PC-3 (cell line): ENCODE data around the gene CCDC141. TPM values are rescaled to one million over a fixed set of nuclear protein-coding genes. Genes with fewer than 3 reads are reported as not detected.

ENCODE experiments used
- ATAC-seq: fragments of 200-7000 bp; cut with Tn5 transposase; 2 replicates; pipeline ENCODE4 v1.9.1; 2020; ENCODE audit warnings: mild to moderate bottlenecking, moderate library complexity
- BruUV-seq: library from RNA; stranded (reverse); fragments of 400-500 nt; replicated peaks from 2 replicates; lab custom pipeline; 2021; lab: Mats Ljungman, UMichigan
- CTCF ChIA-PET: fragments of 300-600 bp; sonication (Branson Sonifier 250); formaldehyde crosslinking; loops from one replicate; lab custom pipeline; 2022; ENCODE audit warnings: antibody characterized with exemption; lab: Charles Lee
- POLR2A ChIA-PET: fragments of 300-600 bp; sonication (Branson Sonifier 250); formaldehyde crosslinking; loops from one replicate; lab custom pipeline; 2022; ENCODE audit warnings: antibody characterized with exemption; ENCODE audit not compliant: unreplicated experiment; lab: Charles Lee
- DNase-seq: peaks from one replicate; pipeline ENCODE4 v3.0.0-alpha.2; 2015
- H2AFZ ChIP-seq: fragments of 300-600 bp; sonication (generic); 2 replicates; pipeline ENCODE4 v1.6.0; 2016; ENCODE audit warnings: antibody characterized with exemption, low read length
- H3F3A ChIP-seq: fragments of 300-600 bp; sonication (generic); one replicate; pipeline ENCODE4 v1.6.0; 2017; ENCODE audit warnings: antibody characterized with exemption, low read length, control low read depth, mild to moderate bottlenecking; ENCODE audit not compliant: unreplicated experiment
- H3K27ac ChIP-seq: fragments of 300-600 bp; sonication (generic); 2 replicates; pipeline ENCODE4 v1.5.1; 2016; ENCODE audit warnings: mild to moderate bottlenecking, low read length
- H3K27me3 ChIP-seq: fragments of 300-600 bp; sonication (generic); 2 replicates; pipeline ENCODE4 v1.6.1; 2016; ENCODE audit warnings: low read length, mixed read lengths
- H3K36me3 ChIP-seq: fragments of 300-600 bp; sonication (generic); 2 replicates; pipeline ENCODE4 v1.6.1; 2016; ENCODE audit warnings: low read depth, mixed run types, low read length, mixed read lengths
- H3K4me1 ChIP-seq: fragments of 300-600 bp; sonication (generic); 2 replicates; pipeline ENCODE4 v1.5.1; 2016; ENCODE audit warnings: low read length; ENCODE audit not compliant: insufficient read depth
- H3K4me2 ChIP-seq: fragments of 300-600 bp; sonication (generic); 2 replicates; pipeline ENCODE4 v1.6.0; 2016; ENCODE audit warnings: low read length
- H3K4me3 ChIP-seq: fragments of 300-600 bp; sonication (generic); 2 replicates; pipeline ENCODE4 v1.5.1; 2016; ENCODE audit warnings: mild to moderate bottlenecking, low read length, mixed read lengths
- H3K79me2 ChIP-seq: fragments of 300-600 bp; sonication (generic); 2 replicates; pipeline ENCODE4 v1.6.1; 2017; ENCODE audit warnings: low read length, mixed read lengths
- H3K9ac ChIP-seq: fragments of 300-600 bp; sonication (generic); 2 replicates; pipeline ENCODE4 v1.6.0; 2016; ENCODE audit warnings: mild to moderate bottlenecking, low read length
- H3K9me2 ChIP-seq: fragments of 300-600 bp; sonication (generic); replicated peaks from 2 replicates; pipeline ENCODE4 v1.6.1; 2016; ENCODE audit warnings: mixed run types, low read length, mixed read lengths
- H3K9me3 ChIP-seq: fragments of 300-600 bp; sonication (generic); 2 replicates; pipeline ENCODE4 v1.6.1; 2016; ENCODE audit warnings: low read length, mixed read lengths
- H4K20me1 ChIP-seq: fragments of 300-600 bp; sonication (generic); 2 replicates; pipeline ENCODE4 v1.6.1; 2016; ENCODE audit warnings: low read length, mixed read lengths
- EZH2 ChIP-seq: fragments of 300-600 bp; sonication (generic); IDR thresholded peaks from one replicate; pipeline ENCODE4 v1.6.1; 2017; ENCODE audit warnings: antibody characterized with exemption, mild to moderate bottlenecking, low read length; ENCODE audit not compliant: unreplicated experiment
- EZH2phosphoT487 ChIP-seq: fragments of 300-600 bp; sonication (generic); IDR thresholded peaks from 2 replicates; pipeline ENCODE4 v1.6.1; 2018; ENCODE audit warnings: mild to moderate bottlenecking, antibody characterized with exemption, low read length, borderline replicate concordance
- intact Hi-C: fragments of 100-400 bp; cut with micrococcal nuclease; formaldehyde crosslinking; loops from 2 replicates; pipeline ENCODE4 v1.9.0; 2023
- total RNA-seq: library from RNA; depleted of rRNA; stranded (reverse); fragments of >200 nt; gene quantifications from 2 replicates; pipeline ENCODE4 v1.2.3, GENCODE V29; 2014
- TF ChIP-seq, protein P1 (sequence below): fragments of 300-600 bp; sonication (generic); conservative IDR thresholded peaks from 2 replicates; pipeline ENCODE4 v1.5.1; 2017; ENCODE audit warnings: antibody characterized with exemption, low read depth, mild to moderate bottlenecking, low read length

CCDC141 gene
- total RNA-seq, 1 experiment from 2014 or later = 1.1 TPM

- TF ChIP-seq EZH2phosphoT487 = no peak
- TF ChIP-seq, protein P1, sequence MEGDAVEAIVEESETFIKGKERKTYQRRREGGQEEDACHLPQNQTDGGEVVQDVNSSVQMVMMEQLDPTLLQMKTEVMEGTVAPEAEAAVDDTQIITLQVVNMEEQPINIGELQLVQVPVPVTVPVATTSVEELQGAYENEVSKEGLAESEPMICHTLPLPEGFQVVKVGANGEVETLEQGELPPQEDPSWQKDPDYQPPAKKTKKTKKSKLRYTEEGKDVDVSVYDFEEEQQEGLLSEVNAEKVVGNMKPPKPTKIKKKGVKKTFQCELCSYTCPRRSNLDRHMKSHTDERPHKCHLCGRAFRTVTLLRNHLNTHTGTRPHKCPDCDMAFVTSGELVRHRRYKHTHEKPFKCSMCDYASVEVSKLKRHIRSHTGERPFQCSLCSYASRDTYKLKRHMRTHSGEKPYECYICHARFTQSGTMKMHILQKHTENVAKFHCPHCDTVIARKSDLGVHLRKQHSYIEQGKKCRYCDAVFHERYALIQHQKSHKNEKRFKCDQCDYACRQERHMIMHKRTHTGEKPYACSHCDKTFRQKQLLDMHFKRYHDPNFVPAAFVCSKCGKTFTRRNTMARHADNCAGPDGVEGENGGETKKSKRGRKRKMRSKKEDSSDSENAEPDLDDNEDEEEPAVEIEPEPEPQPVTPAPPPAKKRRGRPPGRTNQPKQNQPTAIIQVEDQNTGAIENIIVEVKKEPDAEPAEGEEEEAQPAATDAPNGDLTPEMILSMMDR = no peak
- no peak for TF ChIP-seq EZH2
- Histone ChIP-seq H3K4me3 (no peak overlapping the region), H3K27me3 (no peaks in the 10 kb centered on the region), H3K27ac (no peak overlapping the region), H3K9me3 (no peaks in the 10 kb centered on the region), H3K9ac (no peak overlapping the region), H3F3A (no peaks in the 10 kb centered on the region), H3K4me1 (peaks cover 40% of the 10 kb centered on the region), H4K20me1 (no peaks in the 10 kb centered on the region), H3K36me3 (no peaks in the 10 kb centered on the region), H2AFZ (no peak overlapping the region), H3K9me2 (no peaks in the 10 kb centered on the region), H3K4me2 (no peak overlapping the region), H3K79me2 (no peaks in the 10 kb centered on the region)
- no peak for ATAC-seq
- POLR2A ChIA-PET = no interaction called here
- no peak for DNase-seq
- CTCF ChIA-PET = interaction anchor here (1.2 kb wide), 1 partner anchor 154 kb away, joined by 6 read pairs; no protein-coding TSS in a partner anchor
- intact Hi-C loops = loop anchor here (2.0 kb wide), 1 partner anchor 213 kb away; no protein-coding TSS in a partner anchor
- no TSS peak for BruUV-seq
Measured at GRCh38 chr2:178915423-178916173, 134.3 kb downstream of the CCDC141 start.

DNA sequence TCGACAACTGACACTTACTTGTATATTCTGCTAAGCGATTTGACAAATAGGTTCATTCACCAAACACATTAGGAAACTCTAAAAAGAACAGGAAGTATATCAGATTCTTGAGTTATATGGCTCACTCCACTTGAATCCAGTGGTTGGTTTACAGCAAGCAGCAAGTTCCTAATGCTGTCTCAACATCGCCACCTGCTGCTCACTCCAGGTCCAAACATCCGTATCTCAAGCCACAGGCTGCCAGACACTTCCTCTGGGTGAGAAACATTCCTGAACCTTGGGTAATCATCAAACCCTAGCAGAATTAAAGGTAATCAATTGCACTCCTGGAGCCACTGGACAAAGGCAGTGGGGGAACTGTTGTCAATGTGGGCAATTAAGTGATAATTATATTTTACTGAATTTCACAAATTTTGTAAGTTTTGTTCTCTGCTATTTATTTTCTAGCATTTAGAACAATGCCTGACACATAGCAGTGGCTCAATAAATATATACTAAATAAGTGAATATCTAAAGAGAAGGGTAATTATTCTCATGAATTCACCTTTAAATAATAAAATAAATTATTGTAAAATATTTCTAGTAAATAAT is 135.6 kb downstream of the CCDC141 start:
- no peaks in the 10 kb centered on the region for H3K9me3 ChIP-seq
- intact Hi-C loops = loop anchor here (1.0 to 5.0 kb wide), 5 partner anchors 23 to 214 kb away; no protein-coding TSS in a partner anchor
- no peaks in the 10 kb centered on the region for H3F3A ChIP-seq
- H3K27ac ChIP-seq = no peak overlapping the region
- no peaks in the 10 kb centered on the region for H3K9me2 ChIP-seq
- ATAC-seq (peak; percentile 59), DNase-seq (peak; percentile 92)
- ChIA-PET CTCF (no interaction called here), POLR2A (no interaction called here)
- peaks cover 52% of the 10 kb centered on the region for H3K4me1 ChIP-seq
- TF ChIP-seq EZH2phosphoT487 = no peak
- TF ChIP-seq EZH2 = no peak
- TF ChIP-seq, protein P1 = peak; percentile 94
- H3K4me3 ChIP-seq = no peak overlapping the region
- no peaks in the 10 kb centered on the region for H3K79me2 ChIP-seq
- H4K20me1 ChIP-seq = no peaks in the 10 kb centered on the region
- H3K27me3 ChIP-seq = no peaks in the 10 kb centered on the region
- peak overlapping the region; percentile 19; the same call in 1 of the 2 replicates for H2AFZ ChIP-seq
- no peaks in the 10 kb centered on the region for H3K36me3 ChIP-seq
- no peak overlapping the region for H3K9ac ChIP-seq
- BruUV-seq = no TSS peak
- H3K4me2 ChIP-seq = no peak overlapping the region
